ENCODE results near the gene ALG14.
A peak's percentile ranks its signal among the peaks of the same experiment; 100 is the strongest.

DNA sequence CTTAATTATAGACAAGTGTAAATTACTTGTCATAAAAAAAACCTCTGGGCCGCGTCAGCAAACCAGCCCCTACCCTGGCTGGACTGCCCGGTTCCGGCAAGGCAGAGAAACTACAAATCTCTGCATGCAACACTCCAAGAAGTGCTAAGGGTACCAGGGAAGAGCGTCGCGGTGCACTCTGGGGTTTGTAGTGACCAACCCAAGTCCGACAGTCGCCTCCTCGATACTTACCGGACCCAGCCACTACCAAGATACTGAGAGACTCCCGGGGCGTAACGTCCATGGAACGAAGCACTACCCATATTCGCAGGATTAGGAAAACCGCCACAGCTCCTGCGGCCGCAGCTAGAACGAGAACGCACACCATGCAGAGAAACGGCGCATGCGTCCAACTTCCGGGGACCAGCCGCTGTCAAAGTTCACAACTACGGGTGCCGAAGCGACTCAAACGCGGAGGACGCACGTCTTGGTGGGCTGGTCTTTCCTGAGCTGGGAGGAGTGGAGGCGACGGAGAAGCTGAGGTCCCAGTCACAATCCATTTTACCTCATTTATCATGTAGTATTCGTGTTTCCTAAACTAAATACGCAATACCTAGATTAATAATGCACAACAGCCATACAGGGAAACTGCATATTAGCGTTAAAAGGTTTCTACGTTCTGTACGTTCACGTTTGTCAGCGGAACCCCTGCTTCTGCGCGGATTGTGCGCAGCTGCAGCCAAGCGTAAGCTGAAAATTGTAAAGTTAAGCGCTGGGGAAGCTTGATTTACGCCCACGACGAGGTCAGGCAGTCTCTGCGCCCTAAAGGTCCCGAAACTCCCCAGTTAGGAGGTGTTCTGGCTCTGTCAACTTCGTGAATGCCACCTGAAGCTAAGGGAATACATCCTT, at the start of gene ALG14:
- TF ChIP-seq CTCF (IDR thresholded peaks at IDR 0.05; ENCODE audit: extremely low read depth in 1 of 2, insufficient read depth in 1 of 2, low read depth in 1 of 2, low read length in 2 of 2), result no peak
- no peak for TF ChIP-seq EZH2 (IDR thresholded peaks at IDR 0.05; ENCODE audit: borderline replicate concordance, low read depth, low read length, severe bottlenecking)
- TF ChIP-seq POLR2A (IDR thresholded peaks at IDR 0.05; ENCODE audit: low read depth, low read length), result peak; percentile 69
- TF ChIP-seq FOS (IDR thresholded peaks at IDR 0.05; ENCODE audit: borderline replicate concordance, insufficient read depth, low read length), result no peak
- peak; percentile 55 for TF ChIP-seq POLR2AphosphoS5 (IDR thresholded peaks at IDR 0.05; ENCODE audit: insufficient read depth, low read depth, low read length)
- TF ChIP-seq, protein P1, sequence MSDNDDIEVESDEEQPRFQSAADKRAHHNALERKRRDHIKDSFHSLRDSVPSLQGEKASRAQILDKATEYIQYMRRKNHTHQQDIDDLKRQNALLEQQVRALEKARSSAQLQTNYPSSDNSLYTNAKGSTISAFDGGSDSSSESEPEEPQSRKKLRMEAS (IDR thresholded peaks at IDR 0.05; ENCODE audit: insufficient read depth, insufficient read length), result peak; percentile 4
- peak; percentile 81 for TF ChIP-seq MYC (IDR thresholded peaks at IDR 0.05; ENCODE audit: low read depth, low read length)
- TF ChIP-seq JUN (IDR thresholded peaks at IDR 0.05; ENCODE audit: borderline replicate concordance, insufficient read depth, insufficient read length, low read depth), result no peak
- no peak for TF ChIP-seq GATA2 (IDR thresholded peaks at IDR 0.05; ENCODE audit: insufficient read depth, insufficient read length, low read depth, low read length)

All from endothelial cell of umbilical vein (primary cell).